ENCODE measurements around the gene ACE. TPM values are rescaled to one million over a fixed set of nuclear protein-coding genes. Genes with fewer than 3 reads are reported as not detected.

Gene ACE
- total and polyA plus RNA-seq, 2 experiments from 2014 or later: 0.82 to 9.1 TPM

DNA sequence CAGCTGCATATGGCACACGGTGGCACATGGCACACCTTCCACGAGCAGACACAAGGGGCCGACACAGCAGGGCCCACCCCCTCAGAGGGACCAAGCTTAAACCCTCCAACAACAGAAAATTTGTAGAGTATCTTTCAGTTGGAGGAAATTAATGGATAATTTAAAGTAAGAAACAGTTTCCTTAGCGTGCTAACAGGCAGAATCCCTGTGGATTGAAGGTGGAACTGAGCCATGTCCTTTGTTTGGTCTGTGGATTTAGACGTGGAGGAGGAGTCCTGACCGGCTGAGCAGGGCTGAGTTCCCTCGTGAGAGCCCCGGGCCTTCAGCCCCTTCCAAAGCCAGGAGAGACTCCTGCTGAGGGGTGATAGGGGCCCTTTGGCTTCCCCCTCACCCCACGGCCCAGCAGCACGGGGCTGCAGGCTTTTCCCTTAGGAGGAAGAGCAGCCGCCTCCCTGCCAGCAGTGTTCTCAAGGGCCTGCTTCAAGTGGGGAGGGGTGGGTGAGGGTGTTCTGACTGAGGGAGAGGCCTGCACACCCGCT is 29.3 kb upstream of the ACE start:
- ATAC-seq (peak; percentile 7), DNase-seq (ENCODE audit: low spot score) (no peak)
- peaks cover 23% of the 10 kb centered on the region for H3K4me1 ChIP-seq (ENCODE audit: insufficient read depth)
- H4K20me1 ChIP-seq (replicated peaks; ENCODE audit: insufficient read depth): no peaks in the 10 kb centered on the region
- no peak overlapping the region for H3K27ac ChIP-seq (ENCODE audit: low read depth)
- peak overlapping the region; percentile 86 for H3K4me2 ChIP-seq
- H3F3A ChIP-seq (replicated peaks; ENCODE audit: low read depth): 0 out of 2 replicates have a peak, but pooled peaks cover 4% of the 10 kb centered on the region
- no peaks in the 10 kb centered on the region for H3K36me3 ChIP-seq (ENCODE audit: insufficient read depth)
- H3K9me2 ChIP-seq (ENCODE audit: insufficient read depth): no peaks in the 10 kb centered on the region
- H3K4me1 Mint-ChIP-seq: peaks cover 36% of the 10 kb centered on the region
- peak overlapping the region; percentile 91 for H2AFZ ChIP-seq
- peak overlapping the region; percentile 58 for H3K4me3 Mint-ChIP-seq
- peaks cover 20% of the 10 kb centered on the region for H3K27me3 Mint-ChIP-seq (ENCODE audit: insufficient read depth, low read depth, poor library complexity)
- H3K9me3 Mint-ChIP-seq: no peaks in the 10 kb centered on the region
- TF ChIP-seq POLR2AphosphoS5 (IDR thresholded peaks at IDR 0.05; ENCODE audit: low read depth) (no peak), ZNF331 (CRISPR knock-in tag; IDR thresholded peaks at IDR 0.05; ENCODE audit: low read depth) (no peak), NANOG (IDR thresholded peaks at IDR 0.05; ENCODE audit: borderline replicate concordance) (no peak), STAT1 (IDR thresholded peaks at IDR 0.05; ENCODE audit: unreplicated experiment) (no peak), CREB1 (CRISPR knock-in tag; IDR thresholded peaks at IDR 0.05; ENCODE audit: low read depth) (no peak), EZH2 (IDR thresholded peaks at IDR 0.05; ENCODE audit: low read depth, unreplicated experiment) (no peak), ZNF114 (CRISPR knock-in tag; IDR thresholded peaks at IDR 0.05) (no peak), JUNB (IDR thresholded peaks at IDR 0.05; ENCODE audit: unreplicated experiment) (no peak)
- TF ChIP-seq, protein P1, sequence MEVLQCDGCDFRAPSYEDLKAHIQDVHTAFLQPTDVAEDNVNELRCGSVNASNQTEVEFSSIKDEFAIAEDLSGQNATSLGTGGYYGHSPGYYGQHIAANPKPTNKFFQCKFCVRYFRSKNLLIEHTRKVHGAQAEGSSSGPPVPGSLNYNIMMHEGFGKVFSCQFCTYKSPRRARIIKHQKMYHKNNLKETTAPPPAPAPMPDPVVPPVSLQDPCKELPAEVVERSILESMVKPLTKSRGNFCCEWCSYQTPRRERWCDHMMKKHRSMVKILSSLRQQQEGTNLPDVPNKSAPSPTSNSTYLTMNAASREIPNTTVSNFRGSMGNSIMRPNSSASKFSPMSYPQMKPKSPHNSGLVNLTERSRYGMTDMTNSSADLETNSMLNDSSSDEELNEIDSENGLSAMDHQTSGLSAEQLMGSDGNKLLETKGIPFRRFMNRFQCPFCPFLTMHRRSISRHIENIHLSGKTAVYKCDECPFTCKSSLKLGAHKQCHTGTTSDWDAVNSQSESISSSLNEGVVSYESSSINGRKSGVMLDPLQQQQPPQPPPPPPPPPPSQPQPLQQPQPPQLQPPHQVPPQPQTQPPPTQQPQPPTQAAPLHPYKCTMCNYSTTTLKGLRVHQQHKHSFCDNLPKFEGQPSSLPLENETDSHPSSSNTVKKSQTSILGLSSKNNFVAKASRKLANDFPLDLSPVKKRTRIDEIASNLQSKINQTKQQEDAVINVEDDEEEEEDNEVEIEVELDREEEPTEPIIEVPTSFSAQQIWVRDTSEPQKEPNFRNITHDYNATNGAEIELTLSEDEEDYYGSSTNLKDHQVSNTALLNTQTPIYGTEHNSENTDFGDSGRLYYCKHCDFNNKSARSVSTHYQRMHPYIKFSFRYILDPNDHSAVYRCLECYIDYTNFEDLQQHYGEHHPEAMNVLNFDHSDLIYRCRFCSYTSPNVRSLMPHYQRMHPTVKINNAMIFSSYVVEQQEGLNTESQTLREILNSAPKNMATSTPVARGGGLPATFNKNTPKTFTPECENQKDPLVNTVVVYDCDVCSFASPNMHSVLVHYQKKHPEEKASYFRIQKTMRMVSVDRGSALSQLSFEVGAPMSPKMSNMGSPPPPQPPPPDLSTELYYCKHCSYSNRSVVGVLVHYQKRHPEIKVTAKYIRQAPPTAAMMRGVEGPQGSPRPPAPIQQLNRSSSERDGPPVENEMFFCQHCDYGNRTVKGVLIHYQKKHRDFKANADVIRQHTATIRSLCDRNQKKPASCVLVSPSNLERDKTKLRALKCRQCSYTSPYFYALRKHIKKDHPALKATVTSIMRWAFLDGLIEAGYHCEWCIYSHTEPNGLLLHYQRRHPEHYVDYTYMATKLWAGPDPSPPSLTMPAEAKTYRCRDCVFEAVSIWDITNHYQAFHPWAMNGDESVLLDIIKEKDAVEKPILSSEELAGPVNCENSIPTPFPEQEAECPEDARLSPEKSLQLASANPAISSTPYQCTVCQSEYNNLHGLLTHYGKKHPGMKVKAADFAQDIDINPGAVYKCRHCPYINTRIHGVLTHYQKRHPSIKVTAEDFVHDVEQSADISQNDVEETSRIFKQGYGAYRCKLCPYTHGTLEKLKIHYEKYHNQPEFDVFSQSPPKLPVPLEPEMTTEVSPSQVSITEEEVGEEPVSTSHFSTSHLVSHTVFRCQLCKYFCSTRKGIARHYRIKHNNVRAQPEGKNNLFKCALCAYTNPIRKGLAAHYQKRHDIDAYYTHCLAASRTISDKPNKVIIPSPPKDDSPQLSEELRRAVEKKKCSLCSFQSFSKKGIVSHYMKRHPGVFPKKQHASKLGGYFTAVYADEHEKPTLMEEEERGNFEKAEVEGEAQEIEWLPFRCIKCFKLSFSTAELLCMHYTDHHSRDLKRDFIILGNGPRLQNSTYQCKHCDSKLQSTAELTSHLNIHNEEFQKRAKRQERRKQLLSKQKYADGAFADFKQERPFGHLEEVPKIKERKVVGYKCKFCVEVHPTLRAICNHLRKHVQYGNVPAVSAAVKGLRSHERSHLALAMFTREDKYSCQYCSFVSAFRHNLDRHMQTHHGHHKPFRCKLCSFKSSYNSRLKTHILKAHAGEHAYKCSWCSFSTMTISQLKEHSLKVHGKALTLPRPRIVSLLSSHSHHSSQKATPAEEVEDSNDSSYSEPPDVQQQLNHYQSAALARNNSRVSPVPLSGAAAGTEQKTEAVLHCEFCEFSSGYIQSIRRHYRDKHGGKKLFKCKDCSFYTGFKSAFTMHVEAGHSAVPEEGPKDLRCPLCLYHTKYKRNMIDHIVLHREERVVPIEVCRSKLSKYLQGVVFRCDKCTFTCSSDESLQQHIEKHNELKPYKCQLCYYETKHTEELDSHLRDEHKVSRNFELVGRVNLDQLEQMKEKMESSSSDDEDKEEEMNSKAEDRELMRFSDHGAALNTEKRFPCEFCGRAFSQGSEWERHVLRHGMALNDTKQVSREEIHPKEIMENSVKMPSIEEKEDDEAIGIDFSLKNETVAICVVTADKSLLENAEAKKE (CRISPR knock-in tag; IDR thresholded peaks at IDR 0.05): no peak
- TF ChIP-seq, protein P2, sequence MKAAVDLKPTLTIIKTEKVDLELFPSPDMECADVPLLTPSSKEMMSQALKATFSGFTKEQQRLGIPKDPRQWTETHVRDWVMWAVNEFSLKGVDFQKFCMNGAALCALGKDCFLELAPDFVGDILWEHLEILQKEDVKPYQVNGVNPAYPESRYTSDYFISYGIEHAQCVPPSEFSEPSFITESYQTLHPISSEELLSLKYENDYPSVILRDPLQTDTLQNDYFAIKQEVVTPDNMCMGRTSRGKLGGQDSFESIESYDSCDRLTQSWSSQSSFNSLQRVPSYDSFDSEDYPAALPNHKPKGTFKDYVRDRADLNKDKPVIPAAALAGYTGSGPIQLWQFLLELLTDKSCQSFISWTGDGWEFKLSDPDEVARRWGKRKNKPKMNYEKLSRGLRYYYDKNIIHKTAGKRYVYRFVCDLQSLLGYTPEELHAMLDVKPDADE (IDR thresholded peaks at IDR 0.05): no peak
- TF ChIP-seq, protein P3, sequence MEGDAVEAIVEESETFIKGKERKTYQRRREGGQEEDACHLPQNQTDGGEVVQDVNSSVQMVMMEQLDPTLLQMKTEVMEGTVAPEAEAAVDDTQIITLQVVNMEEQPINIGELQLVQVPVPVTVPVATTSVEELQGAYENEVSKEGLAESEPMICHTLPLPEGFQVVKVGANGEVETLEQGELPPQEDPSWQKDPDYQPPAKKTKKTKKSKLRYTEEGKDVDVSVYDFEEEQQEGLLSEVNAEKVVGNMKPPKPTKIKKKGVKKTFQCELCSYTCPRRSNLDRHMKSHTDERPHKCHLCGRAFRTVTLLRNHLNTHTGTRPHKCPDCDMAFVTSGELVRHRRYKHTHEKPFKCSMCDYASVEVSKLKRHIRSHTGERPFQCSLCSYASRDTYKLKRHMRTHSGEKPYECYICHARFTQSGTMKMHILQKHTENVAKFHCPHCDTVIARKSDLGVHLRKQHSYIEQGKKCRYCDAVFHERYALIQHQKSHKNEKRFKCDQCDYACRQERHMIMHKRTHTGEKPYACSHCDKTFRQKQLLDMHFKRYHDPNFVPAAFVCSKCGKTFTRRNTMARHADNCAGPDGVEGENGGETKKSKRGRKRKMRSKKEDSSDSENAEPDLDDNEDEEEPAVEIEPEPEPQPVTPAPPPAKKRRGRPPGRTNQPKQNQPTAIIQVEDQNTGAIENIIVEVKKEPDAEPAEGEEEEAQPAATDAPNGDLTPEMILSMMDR (conservative IDR thresholded peaks at IDR 0.05; ENCODE audit: low read depth in 2 of 2): no peak; a peak in 1 of 4 replicates
- H3K79me2 ChIP-seq (replicated peaks; ENCODE audit: insufficient read depth): peaks cover 12% of the 10 kb centered on the region
- H3K4me3 ChIP-seq: peak overlapping the region; percentile 71; the same call in 1 of the 2 replicates
- H3K27me3 ChIP-seq (ENCODE audit: insufficient read depth): peaks cover 6% of the 10 kb centered on the region
- H3K27ac Mint-ChIP-seq: peak overlapping the region; percentile 89
- H3K36me3 Mint-ChIP-seq (ENCODE audit: low read depth): no peaks in the 10 kb centered on the region
